NCI-H1105 treated with DMSO at 0.1 percent for 48 hours (cell line): ENCODE measurements around the gene TAS2R43.
"Not testable (repeated sequence)": the region's sequence is repeated elsewhere in the genome, so short reads cannot be mapped to it uniquely, and the experiment has no call there.

ENCODE experiments used
- DNase-seq: peaks from one replicate; lab custom pipeline; 2025; lab: John Stamatoyannopoulos, UW

The TAS2R43 gene, protein sequence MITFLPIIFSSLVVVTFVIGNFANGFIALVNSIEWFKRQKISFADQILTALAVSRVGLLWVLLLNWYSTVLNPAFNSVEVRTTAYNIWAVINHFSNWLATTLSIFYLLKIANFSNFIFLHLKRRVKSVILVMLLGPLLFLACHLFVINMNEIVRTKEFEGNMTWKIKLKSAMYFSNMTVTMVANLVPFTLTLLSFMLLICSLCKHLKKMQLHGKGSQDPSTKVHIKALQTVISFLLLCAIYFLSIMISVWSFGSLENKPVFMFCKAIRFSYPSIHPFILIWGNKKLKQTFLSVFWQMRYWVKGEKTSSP

DNA sequence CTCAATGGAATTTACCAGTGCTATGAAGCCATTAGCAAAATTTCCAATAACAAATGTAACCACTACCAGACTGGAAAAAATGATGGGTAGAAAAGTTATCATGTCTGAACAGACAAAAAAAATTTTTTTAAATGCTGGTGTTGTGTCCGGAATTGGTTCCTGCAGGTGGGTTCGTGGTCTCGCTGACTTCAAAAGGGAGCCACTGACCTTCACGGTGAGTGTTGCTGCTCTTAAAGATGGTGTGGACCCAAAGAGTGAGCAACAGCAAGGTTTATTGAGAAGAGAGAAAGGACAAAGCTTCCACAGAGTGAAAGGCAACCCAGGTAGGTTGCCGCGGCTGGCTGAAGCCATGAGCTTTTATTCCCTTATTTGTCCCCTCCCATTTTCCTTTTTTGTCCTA lies at the start of gene TAS2R43:
TAS2R43 (minus strand) TSS at position 186 of the 400 bp plus-strand sequence; CDS start at position 102, 84 bp downstream.
- no peak for DNase-seq

DNA sequence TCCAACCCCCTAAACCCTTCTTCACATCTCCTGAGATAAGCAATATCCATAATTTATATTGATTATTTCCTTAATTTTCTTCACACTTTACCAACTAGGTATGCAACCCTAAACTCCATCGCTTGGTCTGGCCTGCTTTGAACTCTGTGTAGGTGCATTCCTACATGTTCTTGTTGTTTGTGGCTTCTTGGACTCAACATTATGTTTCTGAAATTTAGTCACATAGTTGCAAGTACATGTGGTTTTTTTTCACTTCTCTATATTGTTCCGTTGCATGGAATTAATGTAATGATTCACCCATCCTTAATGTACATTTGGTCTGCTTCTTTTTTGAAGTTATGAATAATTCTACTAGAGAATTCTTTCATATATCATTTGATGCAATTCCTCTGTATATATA lies 44.0 kb upstream of the TAS2R43 start:
- no peak for DNase-seq

DNA sequence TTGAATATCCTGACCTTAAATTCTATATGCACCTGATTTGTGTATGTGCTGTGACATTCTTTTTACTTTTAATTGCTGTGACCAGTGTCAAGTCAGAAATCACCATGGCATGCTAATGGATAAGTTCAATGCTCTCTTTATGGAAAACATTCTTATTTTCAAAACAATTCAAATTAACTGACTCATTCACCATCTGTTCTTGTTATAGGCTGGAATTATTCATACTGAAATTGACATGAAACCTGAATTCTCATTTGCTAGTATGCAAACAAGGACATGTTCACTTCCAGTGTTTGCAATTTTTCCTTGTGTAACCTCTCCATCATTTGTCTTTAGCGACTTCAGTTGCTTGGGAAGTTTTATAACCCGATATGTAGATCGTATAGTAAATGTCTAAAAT lies 42.2 kb upstream of the TAS2R43 start, which contains the start of gene TAS2R30:
TAS2R30 (minus strand) TSS at position 340 of the 400 bp plus-strand sequence. CDS start 400 bp downstream, outside the sequence.
- no peak for DNase-seq

DNA sequence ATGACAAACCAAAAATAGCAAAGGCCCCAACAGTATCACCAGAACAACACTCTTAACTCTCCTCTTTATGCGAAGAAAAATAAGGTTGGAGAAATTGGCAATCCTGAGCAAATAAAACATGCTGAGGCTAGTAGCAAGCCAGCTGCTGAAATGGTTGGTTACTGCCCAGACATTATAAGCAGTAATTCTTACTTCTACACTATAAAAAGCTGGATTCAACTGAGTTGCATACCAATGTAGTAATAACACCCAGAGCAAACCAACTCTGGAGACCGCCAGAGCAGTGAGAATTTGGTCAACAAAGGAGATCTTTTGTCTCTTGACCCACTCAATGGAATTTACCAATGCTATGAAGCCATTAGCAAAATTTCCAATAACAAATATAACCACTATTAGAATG lies 41.7 kb upstream of the TAS2R43 start:
- no peak for DNase-seq

DNA sequence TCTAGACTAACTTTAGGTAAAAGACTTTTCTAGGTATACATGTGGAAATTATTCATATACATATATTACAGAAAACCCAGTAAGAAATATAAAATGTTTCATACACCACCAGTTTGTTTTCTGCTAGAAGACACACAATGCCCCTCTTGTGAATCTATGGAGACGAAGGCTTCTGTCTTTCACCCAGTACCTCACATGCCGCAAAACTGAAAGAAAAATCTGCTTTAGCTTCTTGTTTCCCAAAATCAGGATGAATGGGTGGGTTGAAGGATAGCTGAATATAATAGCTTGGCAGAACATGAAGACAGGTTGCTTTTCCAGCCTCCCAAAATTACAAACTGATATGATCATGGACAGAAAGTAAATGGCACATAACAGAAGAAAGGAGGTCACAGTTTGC lies 41.0 kb upstream of the TAS2R43 start:
- no peak for DNase-seq

DNA sequence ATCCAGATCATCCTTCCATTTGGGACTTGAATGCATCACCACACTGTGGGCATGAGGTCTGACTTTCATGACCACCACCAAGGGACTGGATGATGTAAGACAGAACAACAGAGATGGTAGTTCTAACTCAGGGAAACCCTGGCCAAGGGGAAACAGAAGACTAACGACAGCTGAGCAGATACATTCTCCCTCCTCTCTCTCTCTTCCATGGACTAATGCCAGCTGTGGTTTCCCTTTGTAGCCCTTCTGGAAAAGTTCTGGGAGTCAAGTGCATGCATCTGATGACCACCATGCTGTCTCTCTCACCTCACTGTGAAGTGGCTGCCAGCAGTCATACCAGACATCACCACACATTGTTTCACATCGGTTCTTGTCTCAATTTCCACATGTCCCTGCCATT lies 38.9 kb upstream of the TAS2R43 start:
- no peak for DNase-seq

DNA sequence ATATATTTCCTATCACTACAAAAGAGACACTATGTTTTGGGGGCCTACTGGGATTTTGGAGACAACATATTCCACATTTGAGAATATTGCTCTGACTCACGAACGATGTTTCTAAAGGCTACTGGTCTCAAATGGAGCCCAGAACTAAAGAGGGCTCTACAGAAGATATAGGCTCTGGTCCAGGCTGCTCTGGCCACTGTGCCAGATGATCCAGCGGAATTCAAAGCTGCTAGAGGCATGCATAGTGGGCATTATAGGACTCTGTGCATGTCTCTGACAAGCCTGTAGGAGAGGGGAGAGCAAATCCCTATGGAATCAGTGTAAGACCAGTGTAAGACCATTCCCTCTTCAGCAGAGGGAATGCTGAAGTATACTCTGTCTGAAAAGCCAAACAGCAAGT lies 38.3 kb upstream of the TAS2R43 start:
- no peak for DNase-seq

DNA sequence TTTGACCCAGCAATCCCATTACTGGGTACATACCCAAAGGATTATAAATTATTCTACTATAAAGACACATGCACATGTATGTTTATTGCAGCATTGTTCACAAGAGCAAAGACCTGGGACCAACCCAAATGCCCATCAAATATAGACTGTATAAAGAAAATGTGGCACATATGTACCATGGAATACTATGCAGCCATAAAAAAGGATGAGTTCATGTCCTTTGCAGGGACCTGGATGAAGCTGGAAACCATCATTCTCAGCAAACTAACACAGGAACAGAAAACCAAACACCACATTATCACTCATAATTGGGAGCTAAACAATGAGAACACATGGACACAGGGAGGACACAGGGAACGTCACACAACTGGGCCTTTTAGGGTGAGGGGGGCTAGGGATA lies 22.0 kb upstream of the TAS2R43 start:
- not testable (repeated sequence) for DNase-seq

DNA sequence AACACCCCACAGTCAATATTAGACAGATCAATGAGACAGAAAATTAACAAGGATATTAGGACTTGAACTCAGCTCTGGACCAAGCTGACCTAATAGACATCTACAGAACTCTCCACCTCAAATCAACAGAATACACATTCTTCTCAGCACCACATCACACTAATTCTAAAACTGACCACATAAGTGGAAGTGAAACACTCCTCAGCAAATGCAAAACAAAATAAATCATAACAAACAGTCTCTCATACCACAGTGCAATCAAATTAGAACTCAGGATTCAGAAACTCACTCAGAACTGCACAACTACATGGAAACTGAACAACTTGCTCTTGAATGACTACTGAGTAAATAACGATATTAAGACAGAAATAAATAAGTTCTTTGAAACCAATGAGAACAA lies 19.1 kb upstream of the TAS2R43 start:
- DNase-seq, result not testable (repeated sequence)

DNA sequence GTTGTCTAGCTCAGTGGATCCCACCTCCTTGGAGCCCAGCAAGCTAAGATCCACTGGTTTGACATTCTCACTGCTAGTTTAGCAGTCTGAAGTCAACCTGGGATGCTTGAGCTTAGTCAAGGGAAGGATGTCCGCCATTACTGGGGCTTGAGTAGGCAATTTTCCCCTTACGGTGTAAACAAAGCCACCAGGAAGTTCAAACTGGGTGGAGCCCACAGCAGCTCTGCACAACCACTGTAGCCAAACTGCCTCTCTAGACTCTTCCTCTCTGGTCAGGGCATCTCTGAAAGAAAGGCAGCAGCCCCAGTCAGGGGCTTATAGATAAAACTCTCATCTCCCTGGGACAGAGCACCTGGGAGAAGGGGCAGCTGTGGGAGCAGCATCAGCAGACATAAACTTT lies 16.7 kb upstream of the TAS2R43 start:
- DNase-seq, result no peak

DNA sequence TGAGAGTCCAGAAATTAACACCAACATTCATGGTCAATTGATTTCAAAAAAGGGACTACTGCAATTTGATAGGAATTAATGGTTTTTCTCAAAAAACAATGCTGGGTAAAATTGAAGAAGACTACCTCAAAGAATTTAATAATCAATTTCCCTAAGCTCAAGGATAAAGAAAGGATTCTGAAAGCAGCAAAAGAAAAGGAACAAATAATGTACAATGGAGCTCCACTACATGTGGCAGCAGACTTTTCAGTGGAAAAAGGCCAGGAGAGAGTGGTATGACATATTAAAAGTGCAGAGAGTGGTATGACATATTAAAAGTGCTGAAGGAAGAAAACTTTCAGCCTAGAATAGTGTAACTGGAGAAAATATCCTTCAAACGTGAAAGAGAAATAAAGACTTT lies 15.6 kb upstream of the TAS2R43 start:
- DNase-seq, result no peak

DNA sequence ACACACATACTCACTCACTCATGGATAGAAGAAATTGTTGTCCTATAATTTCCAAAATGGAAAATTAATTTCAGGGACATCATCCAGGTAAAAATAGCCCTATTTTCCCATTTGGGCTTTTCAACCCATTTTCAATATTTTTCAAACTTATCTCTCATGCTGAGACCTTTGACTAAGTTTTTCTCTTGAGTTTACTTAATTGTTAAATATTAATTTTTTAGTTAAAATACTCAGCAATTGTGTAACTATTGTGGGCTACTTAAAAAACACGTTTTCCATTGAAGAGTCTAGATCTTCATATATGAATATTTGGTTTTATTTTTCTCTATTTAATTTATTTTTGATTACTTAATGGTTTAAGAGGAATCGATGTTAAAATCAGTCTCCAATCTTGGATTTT lies 14.2 kb upstream of the TAS2R43 start:
- DNase-seq, result no peak

DNA sequence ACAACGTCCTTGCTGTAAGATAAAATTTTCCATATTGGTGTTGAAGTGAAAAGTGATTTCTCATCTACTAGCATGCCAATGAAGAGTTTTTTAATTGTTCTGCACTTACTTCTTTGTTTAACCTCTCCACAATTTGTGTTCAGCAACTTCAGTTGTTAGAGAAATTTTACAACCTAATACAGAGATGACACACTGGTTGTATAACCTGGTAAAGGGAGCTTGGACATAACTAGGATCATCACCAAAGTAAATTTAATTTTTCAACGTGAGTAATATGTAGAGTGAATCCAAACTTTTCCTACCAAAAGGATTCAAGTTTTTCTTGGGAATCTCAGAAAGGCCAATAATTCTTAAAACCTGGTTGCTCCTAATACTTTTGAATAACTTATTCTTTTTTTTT lies 13.4 kb upstream of the TAS2R43 start:
- no peak for DNase-seq

DNA sequence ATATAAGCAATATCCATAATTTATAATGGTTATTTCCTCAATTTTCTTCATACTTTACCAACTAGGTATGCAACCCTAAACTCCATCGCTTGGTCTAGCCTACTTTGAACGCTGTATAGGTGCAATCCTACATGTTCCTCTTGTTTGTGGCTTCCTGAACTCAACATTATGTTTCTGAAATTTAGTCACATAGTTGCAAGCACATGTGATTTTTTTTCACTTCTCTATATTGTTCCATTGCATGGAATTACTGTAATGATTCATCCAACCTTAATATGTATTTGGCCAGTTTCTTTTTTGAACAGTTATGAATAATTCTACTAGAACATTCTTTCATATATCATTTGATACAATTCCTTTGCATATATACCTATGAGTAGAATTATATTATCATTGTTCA lies 2.8 kb upstream of the TAS2R43 start:
- DNase-seq, result not testable (repeated sequence)

DNA sequence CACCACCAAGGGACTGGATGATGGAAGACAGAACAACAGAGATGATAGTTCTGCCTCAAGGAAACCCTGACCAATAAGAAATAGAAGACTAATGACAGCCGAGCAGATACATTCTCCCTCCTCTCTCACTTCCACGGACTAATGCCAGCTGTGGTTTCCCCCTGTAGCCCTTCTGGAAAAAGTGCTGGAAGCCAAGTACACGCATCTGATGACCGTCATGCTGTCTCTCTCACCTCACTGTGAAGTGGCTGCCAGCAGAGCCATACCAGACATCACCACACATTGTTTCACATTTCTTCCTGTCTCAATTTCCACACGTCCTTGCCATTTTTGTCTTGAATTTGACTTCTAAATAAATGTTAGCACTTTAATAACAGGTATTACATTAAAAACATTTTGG lies 2.9 kb downstream of the TAS2R43 start:
- no peak for DNase-seq

DNA sequence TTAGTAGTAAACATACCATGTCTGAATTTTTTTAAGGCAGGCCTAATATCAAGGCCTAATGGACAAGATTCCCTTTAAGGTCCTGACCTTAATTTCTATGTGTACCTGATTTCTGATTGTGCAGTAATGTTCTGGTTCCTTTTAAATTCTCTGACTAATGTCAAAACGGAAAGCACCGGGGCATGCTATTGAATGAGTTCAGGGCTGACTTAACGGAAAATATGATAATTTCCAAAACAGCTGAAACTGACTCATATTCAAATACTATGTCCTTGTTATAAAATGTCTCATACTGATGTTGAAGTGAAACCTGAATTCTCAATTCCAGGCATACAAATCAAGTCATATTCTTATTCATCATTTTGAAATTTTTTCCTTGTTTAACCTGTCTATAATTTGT lies 6.7 kb downstream of the TAS2R43 start:
- no peak for DNase-seq

DNA sequence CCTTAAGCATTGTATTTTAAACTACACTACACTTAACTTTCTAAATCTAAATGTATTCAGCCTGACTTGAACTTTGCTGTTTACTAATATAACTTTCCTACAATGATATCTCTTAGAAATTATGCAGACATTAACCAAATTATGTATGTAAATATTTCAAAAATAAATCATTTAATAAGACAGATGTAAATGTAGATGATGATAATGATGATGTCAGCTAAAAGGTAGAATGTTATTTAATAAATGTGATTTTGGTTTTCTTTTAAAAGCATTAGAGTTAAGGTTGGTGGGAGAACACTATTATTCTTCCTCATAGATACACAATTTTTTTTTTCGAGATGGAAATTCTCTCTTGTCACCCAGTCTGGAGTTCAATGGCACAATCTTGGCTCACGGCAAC lies 10.1 kb downstream of the TAS2R43 start:
- no peak for DNase-seq

DNA sequence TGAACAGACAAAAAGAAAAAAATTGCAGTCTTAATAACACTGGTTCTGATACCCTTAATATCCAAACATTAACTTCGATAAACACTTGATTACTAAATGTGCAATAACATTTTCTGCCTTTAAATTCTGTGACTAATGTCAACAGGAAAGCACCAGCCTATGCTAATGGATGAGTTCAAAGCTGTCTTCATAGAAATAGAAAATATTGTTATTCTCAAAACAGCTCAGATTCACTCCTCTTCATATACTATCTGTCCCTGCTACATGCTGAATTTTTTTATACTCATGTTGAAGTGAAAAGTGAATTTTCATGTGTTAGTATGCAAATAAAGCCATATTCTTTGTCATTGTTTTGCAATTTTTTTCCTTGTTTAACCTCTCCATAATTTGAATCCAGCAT lies 13.9 kb downstream of the TAS2R43 start:
- DNase-seq, result no peak

DNA sequence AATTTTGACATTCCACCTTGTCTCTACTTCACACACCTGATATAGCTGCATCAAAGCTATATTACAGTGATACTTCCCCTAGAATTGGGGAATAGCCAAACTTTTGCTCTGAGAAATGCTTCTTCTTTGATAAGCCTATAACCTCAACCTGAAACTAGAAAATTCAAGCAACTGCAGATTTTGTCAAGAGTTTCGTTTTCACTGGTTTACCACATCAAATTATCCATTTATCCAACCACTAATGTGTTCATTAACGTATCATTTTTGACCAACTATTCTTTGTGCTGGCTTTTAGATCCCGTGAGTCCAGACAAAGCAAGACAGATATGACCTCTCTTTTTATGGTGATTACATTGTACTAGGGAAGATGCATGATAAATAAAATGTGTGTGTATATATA lies 16.5 kb downstream of the TAS2R43 start:
- DNase-seq, result no peak

DNA sequence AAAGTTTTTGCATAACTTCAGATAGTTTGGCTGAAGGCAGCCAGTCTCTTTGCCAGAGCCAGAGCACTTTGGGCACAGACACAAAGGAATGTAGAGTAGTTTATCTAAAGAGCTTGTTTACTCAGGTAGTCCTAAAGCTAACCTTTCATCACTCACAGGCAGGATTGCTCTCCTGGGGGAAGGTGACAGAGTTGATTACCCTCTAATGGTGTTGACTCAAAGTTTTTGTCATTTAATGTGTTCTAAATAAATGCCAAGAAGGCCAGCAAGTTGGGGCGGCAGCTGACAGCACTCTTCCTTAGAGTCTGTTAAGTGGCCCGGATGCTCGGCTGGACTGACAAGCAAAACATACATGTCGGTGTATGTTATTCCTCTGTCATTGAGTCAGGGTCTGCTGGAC lies 20.7 kb downstream of the TAS2R43 start:
- peak; percentile 21 for DNase-seq

DNA sequence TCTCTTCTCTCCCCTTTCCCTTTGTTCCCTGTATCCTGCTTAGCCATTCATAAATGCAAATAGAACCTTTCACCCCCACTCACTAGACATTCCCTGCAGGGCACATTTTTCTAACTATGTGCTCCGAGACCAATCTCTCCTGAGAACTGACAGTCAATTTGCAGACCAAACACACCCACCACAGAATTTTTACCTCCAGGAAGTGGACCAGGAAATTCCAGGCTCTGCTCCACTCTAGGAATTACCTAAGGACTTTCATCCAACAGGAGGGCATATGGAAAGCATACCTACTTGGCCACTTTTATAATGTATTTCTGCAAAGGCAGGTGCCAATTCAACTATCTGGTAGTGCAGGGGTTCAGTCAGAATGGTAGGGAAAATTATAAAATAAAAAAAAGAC lies 21.1 kb downstream of the TAS2R43 start:
- no peak for DNase-seq

DNA sequence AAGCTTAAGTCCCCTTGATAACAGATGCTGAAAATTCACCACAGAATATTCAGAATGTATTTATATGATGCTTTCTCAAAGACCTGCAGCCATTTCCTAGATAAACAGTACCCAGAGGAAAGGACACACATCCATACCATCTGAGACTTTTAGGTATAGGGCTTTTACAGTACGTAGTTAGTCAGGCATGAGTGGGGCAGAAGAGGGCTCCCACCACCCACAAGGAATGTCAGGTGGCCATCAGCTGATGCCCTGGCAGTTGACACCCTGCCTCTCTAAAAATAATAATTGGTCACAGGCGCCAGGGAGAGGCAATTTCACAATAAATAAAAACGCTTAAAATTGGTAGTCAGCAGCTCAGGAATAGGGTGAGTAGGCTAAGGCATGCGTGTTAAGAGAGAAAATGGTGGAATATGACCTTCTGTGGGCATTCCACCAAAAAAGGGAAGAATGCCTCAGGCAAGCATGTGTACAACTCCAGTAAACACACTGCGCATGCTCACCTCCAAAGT lies 22.2 kb downstream of the TAS2R43 start:
- no peak for DNase-seq

DNA sequence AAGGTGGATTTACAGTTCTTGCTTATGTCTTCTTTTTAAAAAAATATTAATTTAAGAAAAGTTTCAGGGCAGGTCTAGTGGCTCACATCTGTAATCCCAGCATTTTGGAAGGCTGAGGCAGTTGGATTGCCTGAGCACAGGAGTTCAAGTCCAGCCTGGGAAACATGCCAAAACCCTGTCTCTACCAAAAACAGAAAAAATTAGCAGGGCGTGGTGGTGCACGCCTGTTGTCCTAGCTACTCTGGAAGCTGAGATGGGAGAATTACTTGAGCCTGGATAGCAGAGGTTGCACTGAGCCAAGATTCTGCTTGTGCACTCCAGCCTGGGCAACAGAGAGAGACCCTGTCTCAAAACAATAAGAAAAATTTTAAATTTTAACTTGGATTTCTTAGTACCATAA lies 24.6 kb downstream of the TAS2R43 start:
- no peak for DNase-seq

DNA sequence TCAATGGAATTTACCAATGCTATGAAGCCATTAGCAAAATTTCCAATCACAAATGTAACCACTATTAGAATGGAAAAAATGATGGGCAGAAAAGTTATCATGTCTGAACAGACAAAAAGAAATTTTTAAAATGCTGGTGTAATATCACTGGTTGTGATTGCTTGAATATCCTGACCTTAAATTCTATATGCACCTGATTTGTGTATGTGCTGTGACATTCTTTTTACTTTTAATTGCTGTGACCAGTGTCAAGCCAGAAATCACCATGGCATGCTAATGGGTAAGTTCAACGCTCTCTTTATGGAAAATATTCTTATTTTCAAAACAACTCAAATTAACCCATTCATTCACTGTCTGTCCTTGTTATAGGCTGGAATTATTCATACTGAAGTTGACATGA lies 29.9 kb downstream of the TAS2R43 start, which contains the start of gene TAS2R46:
TAS2R46 (minus strand) TSS at position 101 of the 400 bp plus-strand sequence; CDS start at position 101, 0 bp downstream.
- DNase-seq, result not testable (repeated sequence)
